Endothelial cell of umbilical vein (primary cell): ENCODE results near the gene SLC2A6. TPM values are rescaled to one million over a fixed set of nuclear protein-coding genes. Genes with fewer than 3 reads are reported as not detected.
"Not testable (repeated sequence)": the region's sequence is repeated elsewhere in the genome, so short reads cannot be mapped to it uniquely, and the experiment has no call there.

ENCODE experiments used
- BruUV-seq: library from RNA; stranded (reverse); fragments of 400-500 nt; replicated peaks from 2 replicates; lab custom pipeline; 2021; lab: Mats Ljungman, UMichigan
- CTCF ChIA-PET: fragments of 300-600, 350-600 bp; sonication (Branson Sonifier 250); formaldehyde crosslinking; loops from one replicate; lab custom pipeline; 2021; ENCODE audit warnings: antibody characterized with exemption, inconsistent platforms; lab: Charles Lee
- POLR2A ChIA-PET: fragments of 300-600, 350-600 bp; sonication (Branson Sonifier 250); formaldehyde crosslinking; loops from one replicate; lab custom pipeline; 2021; ENCODE audit warnings: antibody characterized with exemption, inconsistent platforms; lab: Charles Lee
- DNase-seq: peaks from one replicate; pipeline ENCODE4 v3.0.0-alpha.2; 2011; ENCODE audit warnings: low read depth, low spot score
- FAIRE-seq: peaks from 2 replicates; lab custom pipeline; 2011; peaks lifted over from hg19 to GRCh38; lab: Jason Lieb, UNC
- H2AFZ ChIP-seq: 2 replicates; pipeline ENCODE4 v1.6.0; 2012; ENCODE audit warnings: low read depth, low read length, control low read depth, inconsistent platforms
- H3K27ac ChIP-seq: 2 replicates; pipeline ENCODE4 v1.5.1; 2011; ENCODE audit warnings: low read depth, mild to moderate bottlenecking, control low read depth, low read length, moderate library complexity; ENCODE audit not compliant: insufficient read depth
- H3K27me3 ChIP-seq, 2 experiments: 2 replicates each; pipeline versions ENCODE4 v1.6.0 to v1.6.1; 2011; ENCODE audit warnings: low read length in 2 of 2, mixed read lengths in 1 of 2; ENCODE audit not compliant: control insufficient read depth in 2 of 2, insufficient read depth in 2 of 2
- H3K36me3 ChIP-seq, 2 experiments: 2 replicates in 1 of 2; 3 replicates in 1 of 2; pipeline ENCODE4 v1.5.1; 2011; ENCODE audit warnings: low read length in 2 of 2, mild to moderate bottlenecking in 1 of 2, moderate library complexity in 1 of 2; ENCODE audit not compliant: control insufficient read depth in 2 of 2, insufficient read depth in 2 of 2; ENCODE audit errors: extremely low read depth in 1 of 2
- H3K4me1 ChIP-seq: 3 replicates; pipeline ENCODE4 v1.5.1; 2011; ENCODE audit warnings: mild to moderate bottlenecking, low read length; ENCODE audit not compliant: control insufficient read depth, insufficient read depth; ENCODE audit errors: extremely low read depth
- H3K4me2 ChIP-seq: 2 replicates; pipeline ENCODE4 v1.6.1; 2011; ENCODE audit warnings: low read length, control low read depth, mixed read lengths; ENCODE audit not compliant: insufficient read depth
- H3K4me3 ChIP-seq, 3 experiments: fragments of 200-600 bp in 1 of 3; sonication (generic), shearing (Covaris generic) in 1 of 3; replicated peaks in 1 of 3; 2 replicates each; pipeline ENCODE4 v1.5.1; 2011 to 2016; ENCODE audit warnings: control low read depth in 3 of 3, low read length in 3 of 3, mild to moderate bottlenecking in 2 of 3, inconsistent platforms in 1 of 3, low read depth in 1 of 3, moderate library complexity in 1 of 3; ENCODE audit not compliant: insufficient read depth in 1 of 3
- H3K79me2 ChIP-seq: 2 replicates; pipeline ENCODE4 v1.6.0; 2012; ENCODE audit warnings: low read length, inconsistent platforms; ENCODE audit not compliant: control insufficient read depth, insufficient read depth
- H3K9ac ChIP-seq: replicated peaks from 2 replicates; pipeline ENCODE3; 2011; ENCODE audit warnings: low read length, control low read depth; ENCODE audit not compliant: insufficient read depth; ENCODE audit errors: extremely low read depth
- H3K9me1 ChIP-seq: replicated peaks from 3 replicates; pipeline ENCODE4 v1.6.0; 2011; ENCODE audit warnings: mild to moderate bottlenecking, low read length; ENCODE audit not compliant: control insufficient read depth, insufficient read depth; ENCODE audit errors: extremely low read depth
- H3K9me3 ChIP-seq: replicated peaks from 2 replicates; pipeline ENCODE4 v1.5.1; 2012; ENCODE audit warnings: low read length, inconsistent platforms; ENCODE audit not compliant: control insufficient read depth, insufficient read depth
- H4K20me1 ChIP-seq: replicated peaks from 2 replicates; pipeline ENCODE3; 2011; ENCODE audit warnings: mild to moderate bottlenecking, low read length; ENCODE audit not compliant: control insufficient read depth, insufficient read depth; ENCODE audit errors: extremely low read depth
- EZH2 ChIP-seq: IDR thresholded peaks from 2 replicates; pipeline ENCODE4 v1.6.1; 2012; ENCODE audit warnings: borderline replicate concordance, low read depth, mild to moderate bottlenecking, moderate library complexity, low read length, inconsistent platforms; ENCODE audit not compliant: severe bottlenecking
- FOS ChIP-seq: IDR thresholded peaks from 2 replicates; pipeline ENCODE4 v1.6.1; 2011; ENCODE audit warnings: mild to moderate bottlenecking, low read length, moderate library complexity, borderline replicate concordance; ENCODE audit not compliant: insufficient read depth
- JUN ChIP-seq: IDR thresholded peaks from 2 replicates; pipeline ENCODE4 v1.6.1; 2011; ENCODE audit warnings: borderline replicate concordance, low read depth; ENCODE audit not compliant: insufficient read length, insufficient read depth
- MYC ChIP-seq: IDR thresholded peaks from one replicate; pipeline ENCODE4 v1.6.1; 2011; ENCODE audit warnings: mild to moderate bottlenecking, low read depth, low read length
- POLR2A ChIP-seq: IDR thresholded peaks from 2 replicates; pipeline ENCODE4 v1.6.1; 2012; ENCODE audit warnings: low read depth, mild to moderate bottlenecking, control low read depth, low read length
- POLR2AphosphoS5 ChIP-seq: IDR thresholded peaks from 2 replicates; pipeline ENCODE4 v1.6.1; 2012; ENCODE audit warnings: low read depth, mild to moderate bottlenecking, control low read depth, low read length, moderate library complexity; ENCODE audit not compliant: insufficient read depth
- dilution Hi-C: fragments of 300-500 bp; cut with MboI; formaldehyde crosslinking; loops from one replicate; pipeline ENCODE4 v1.15.0; 2019; ENCODE audit warnings: low sequenced_read_pairs; ENCODE audit not compliant: extremely low pct_ligation_motif_present
- intact Hi-C: fragments of 100-400 bp; cut with micrococcal nuclease; formaldehyde crosslinking; loops from one replicate; pipeline ENCODE4 v1.10.0; 2022
- polyA plus RNA-seq, 4 experiments: library from polyadenylated mRNA; depleted of rRNA in 3 of 4; stranded (reverse) in 3 of 4; unstranded in 1 of 4; fragments of >200 nt; gene quantifications; 2 replicates each; pipeline versions ENCODE4 v1.2.1 to v1.2.3, GENCODE V29; 2011 to 2012; ENCODE audit warnings: missing spikeins in 1 of 4
- total RNA-seq: library from RNA; stranded (reverse); gene quantifications from 2 replicates; pipeline ENCODE4 v1.2.3, GENCODE V29; 2021

Gene SLC2A6
- total and polyA plus RNA-seq, 2 donors (not counting 3 experiments of a cell fraction or from before 2014, with no cell fraction given), result 35.7 to 39.6 TPM

DNA sequence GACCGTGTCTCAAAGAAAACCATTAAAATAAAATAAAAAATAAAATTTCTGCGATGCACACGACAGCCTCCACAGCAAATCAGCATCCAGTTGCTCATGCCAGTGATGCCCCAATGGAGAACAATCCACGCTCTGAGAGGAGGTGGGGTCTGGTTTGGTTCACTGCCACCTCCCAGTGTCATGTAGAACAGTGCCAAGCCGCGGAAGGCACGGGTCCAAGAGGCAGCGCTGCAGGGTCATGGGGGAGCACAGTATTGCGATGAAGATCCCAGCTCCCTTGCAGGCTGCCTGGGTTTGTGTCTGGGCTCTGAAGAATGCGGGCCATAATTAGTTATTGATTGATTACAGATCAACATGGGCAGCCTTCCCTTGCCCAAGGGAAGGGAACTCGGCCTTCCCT, 25.2 kb downstream of the SLC2A6 start:
- Histone ChIP-seq H3K27ac (no peak overlapping the region), H3K9me1 (no peaks in the 10 kb centered on the region), H3K9ac (no peak overlapping the region), H2AFZ (no peak overlapping the region), H3K36me3 (no peaks in the 10 kb centered on the region), H3K4me1 (no peaks in the 10 kb centered on the region), H3K27me3 (no peaks in the 10 kb centered on the region), H3K4me3 (no peak overlapping the region), H4K20me1 (no peaks in the 10 kb centered on the region), H3K4me2 (no peak overlapping the region), H3K9me3 (no peaks in the 10 kb centered on the region), H3K79me2 (no peaks in the 10 kb centered on the region)
- ChIA-PET POLR2A (no interaction called here), CTCF (interaction anchor here (1.0 to 1.5 kb wide), 2 partner anchors 9 to 268 kb away, joined by 4 read pairs; no protein-coding TSS in a partner anchor)
- dilution Hi-C loops (no loop called here), intact Hi-C loops (no loop called here)
- no TSS peak for BruUV-seq
- no peak for TF ChIP-seq POLR2AphosphoS5
- no peak for TF ChIP-seq FOS
- no peak for TF ChIP-seq EZH2
- TF ChIP-seq JUN, result no peak
- no peak for DNase-seq
- no peak for FAIRE-seq

DNA sequence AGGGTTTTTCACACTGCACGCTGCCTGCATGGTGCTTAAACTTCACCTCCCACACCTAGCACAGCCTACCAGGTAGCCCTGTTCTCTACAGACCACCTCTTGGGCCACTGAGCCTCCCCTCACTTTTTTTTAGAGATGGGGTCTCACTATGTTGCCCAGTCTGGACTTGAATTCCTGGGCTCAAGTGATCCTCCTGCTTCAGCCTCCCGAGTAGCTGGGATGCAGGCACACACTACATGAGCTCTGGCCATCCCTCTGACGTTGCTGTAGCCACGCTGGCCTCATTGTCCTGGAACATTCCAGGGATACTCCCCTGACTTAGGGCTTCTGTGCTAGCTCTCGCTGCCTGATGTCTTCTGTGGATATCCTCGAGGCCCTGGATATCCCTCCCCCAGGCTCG, 26.3 kb downstream of the SLC2A6 start:
- no peak for FAIRE-seq

DNA sequence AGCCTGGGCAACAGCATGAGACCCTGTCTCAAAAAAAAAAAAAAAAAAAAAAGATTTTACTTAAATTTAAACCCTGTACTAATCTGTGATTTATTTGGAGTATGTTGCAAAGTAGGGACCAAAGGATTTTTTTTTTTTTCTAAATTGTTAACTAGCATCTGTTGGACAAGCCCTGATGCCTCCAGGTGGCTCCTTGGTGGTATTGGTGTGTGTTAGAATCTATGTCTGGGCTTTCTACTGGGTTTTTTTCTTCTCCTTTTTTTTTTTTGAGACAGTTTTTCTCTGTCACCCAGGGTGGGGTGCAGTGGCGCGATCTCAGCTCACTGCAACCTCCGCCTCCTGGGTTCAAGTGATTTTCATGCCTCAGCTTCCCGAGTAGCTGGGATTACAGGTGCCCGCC, 27.0 kb downstream of the SLC2A6 start:
- H3K9me1 ChIP-seq, DNase-seq, H2AFZ ChIP-seq, dilution Hi-C loops, POLR2A ChIA-PET, BruUV-seq, intact Hi-C loops, FAIRE-seq, H3K27me3 ChIP-seq, H3K79me2 ChIP-seq, CTCF ChIA-PET, H3K4me1 ChIP-seq, H3K4me2 ChIP-seq, H4K20me1 ChIP-seq, H3K36me3 ChIP-seq, H3K27ac ChIP-seq, H3K4me3 ChIP-seq, H3K9me3 ChIP-seq, H3K9ac ChIP-seq: not testable (repeated sequence)

More for the DNA sequence above, 26.3 kb downstream of the SLC2A6 start:
- Histone ChIP-seq H3K4me2 (no peak overlapping the region), H3K9ac (no peak overlapping the region), H4K20me1 (no peaks in the 10 kb centered on the region), H3K27ac (no peak overlapping the region), H3K9me3 (no peaks in the 10 kb centered on the region), H3K9me1 (no peaks in the 10 kb centered on the region), H3K4me3 (no peak overlapping the region), H3K4me1 (no peaks in the 10 kb centered on the region), H3K36me3 (no peaks in the 10 kb centered on the region), H3K79me2 (no peaks in the 10 kb centered on the region), H3K27me3 (no peaks in the 10 kb centered on the region), H2AFZ (no peak overlapping the region)
- DNase-seq, result no peak
- intact Hi-C loops, result no loop called here
- TF ChIP-seq EZH2 (no peak), FOS (no peak), MYC (no peak), POLR2A (no peak), POLR2AphosphoS5 (no peak)
- dilution Hi-C loops, result no loop called here
- ChIA-PET POLR2A (no interaction called here), CTCF (interaction anchor here (1.5 kb wide), 1 partner anchor 267 kb away, joined by 4 read pairs; no protein-coding TSS in a partner anchor)
- BruUV-seq, result no TSS peak
